ENCODE data around the gene FBXL14. TPM values are rescaled to one million over a fixed set of nuclear protein-coding genes. Genes with fewer than 3 reads are reported as not detected.

The FBXL14 gene
- polyA plus RNA-seq, 1 donor from 2014 or later, result 15.1 TPM

- no peak overlapping the region for H3K4me2 ChIP-seq (ENCODE audit: low read length)
- peak overlapping the region; percentile 36 for H3K9ac ChIP-seq (ENCODE audit: low read length)
- no peaks in the 10 kb centered on the region for H3K36me3 ChIP-seq (ENCODE audit: insufficient read depth, low read length)
- TF ChIP-seq REST (IDR thresholded peaks at IDR 0.05; ENCODE audit: borderline replicate concordance) (no peak), EP300 (conservative IDR thresholded peaks at IDR 0.05; ENCODE audit: poor library complexity, severe bottlenecking) (no peak), SMC3 (conservative IDR thresholded peaks at IDR 0.05; ENCODE audit: poor library complexity) (no peak), POLR2AphosphoS5 (IDR thresholded peaks at IDR 0.05) (no peak), MXI1 (conservative IDR thresholded peaks at IDR 0.05; ENCODE audit: poor library complexity, severe bottlenecking) (peak; percentile 4), RAD21 (conservative IDR thresholded peaks at IDR 0.05) (no peak), TAF1 (IDR thresholded peaks at IDR 0.05; ENCODE audit: low read depth) (no peak), CTCF (IDR thresholded peaks at IDR 0.05; ENCODE audit: poor library complexity, severe bottlenecking) (no peak)
- H3K27me3 ChIP-seq (ENCODE audit: insufficient read depth, low read depth, low read length), result no peaks in the 10 kb centered on the region
- no peaks in the 10 kb centered on the region for H3K79me2 ChIP-seq (replicated peaks; ENCODE audit: insufficient read depth, low read length)
- H3K27ac ChIP-seq (ENCODE audit: low read length), result no peak overlapping the region
- no peaks in the 10 kb centered on the region for H3K9me2 ChIP-seq (ENCODE audit: insufficient read depth, low read length)
- H3K4me3 ChIP-seq (ENCODE audit: low read length), result peak overlapping the region; percentile 51
- H2AFZ ChIP-seq (ENCODE audit: low read depth, low read length), result no peak overlapping the region
- H3K9me3 ChIP-seq (ENCODE audit: low read length), result no peaks in the 10 kb centered on the region
- H3F3A ChIP-seq (ENCODE audit: insufficient read depth, low read length, poor library complexity, severe bottlenecking), result peaks cover 2% of the 10 kb centered on the region
- no peaks in the 10 kb centered on the region for H4K20me1 ChIP-seq (ENCODE audit: insufficient read depth)
These were observed 35.9 kb upstream of the FBXL14 start for GRCh38 chr12:1630133-1630826.

GRCh38 chr12:1629338-1630132 is 35.2 kb upstream of the FBXL14 start:
- Histone ChIP-seq H3K9ac (ENCODE audit: low read length) (peak overlapping the region; percentile 36), H3K9me2 (ENCODE audit: insufficient read depth, low read length) (no peaks in the 10 kb centered on the region), H3K79me2 (replicated peaks; ENCODE audit: insufficient read depth, low read length) (no peaks in the 10 kb centered on the region), H3F3A (ENCODE audit: insufficient read depth, low read length, poor library complexity, severe bottlenecking) (no peaks in the 10 kb centered on the region), H3K4me3 (ENCODE audit: low read length) (peak overlapping the region; percentile 51), H3K36me3 (ENCODE audit: insufficient read depth, low read length) (no peaks in the 10 kb centered on the region), H3K27ac (ENCODE audit: low read length) (no peak overlapping the region), H3K4me2 (ENCODE audit: low read length) (no peak overlapping the region), H3K27me3 (ENCODE audit: insufficient read depth, low read depth, low read length) (no peaks in the 10 kb centered on the region), H4K20me1 (ENCODE audit: insufficient read depth) (no peaks in the 10 kb centered on the region), H3K9me3 (ENCODE audit: low read length) (no peaks in the 10 kb centered on the region), H2AFZ (ENCODE audit: low read depth, low read length) (no peak overlapping the region)
- TF ChIP-seq RAD21 (conservative IDR thresholded peaks at IDR 0.05), result no peak
- TF ChIP-seq MXI1 (conservative IDR thresholded peaks at IDR 0.05; ENCODE audit: poor library complexity, severe bottlenecking), result no peak
- no peak for TF ChIP-seq CTCF (IDR thresholded peaks at IDR 0.05; ENCODE audit: poor library complexity, severe bottlenecking)
- TF ChIP-seq REST (IDR thresholded peaks at IDR 0.05; ENCODE audit: borderline replicate concordance), result no peak
- no peak for TF ChIP-seq TAF1 (IDR thresholded peaks at IDR 0.05; ENCODE audit: low read depth)
- TF ChIP-seq EP300 (conservative IDR thresholded peaks at IDR 0.05; ENCODE audit: poor library complexity, severe bottlenecking), result no peak
- no peak for TF ChIP-seq POLR2AphosphoS5 (IDR thresholded peaks at IDR 0.05)
- TF ChIP-seq SMC3 (conservative IDR thresholded peaks at IDR 0.05; ENCODE audit: poor library complexity), result no peak
- TF ChIP-seq EZH2 (IDR thresholded peaks at IDR 0.05; ENCODE audit: borderline replicate concordance, insufficient read depth, low read length, poor library complexity, severe bottlenecking), result no peak
